ENCODE data around the gene RGS9. TPM values are rescaled to one million over a fixed set of nuclear protein-coding genes. Genes with fewer than 3 reads are reported as not detected.

Gene RGS9
- total RNA-seq (2022; extraction: Qiagen RNA extraction) = 6.1 to 9.0 TPM (median 6.9 TPM) in 5 replicates

DNA sequence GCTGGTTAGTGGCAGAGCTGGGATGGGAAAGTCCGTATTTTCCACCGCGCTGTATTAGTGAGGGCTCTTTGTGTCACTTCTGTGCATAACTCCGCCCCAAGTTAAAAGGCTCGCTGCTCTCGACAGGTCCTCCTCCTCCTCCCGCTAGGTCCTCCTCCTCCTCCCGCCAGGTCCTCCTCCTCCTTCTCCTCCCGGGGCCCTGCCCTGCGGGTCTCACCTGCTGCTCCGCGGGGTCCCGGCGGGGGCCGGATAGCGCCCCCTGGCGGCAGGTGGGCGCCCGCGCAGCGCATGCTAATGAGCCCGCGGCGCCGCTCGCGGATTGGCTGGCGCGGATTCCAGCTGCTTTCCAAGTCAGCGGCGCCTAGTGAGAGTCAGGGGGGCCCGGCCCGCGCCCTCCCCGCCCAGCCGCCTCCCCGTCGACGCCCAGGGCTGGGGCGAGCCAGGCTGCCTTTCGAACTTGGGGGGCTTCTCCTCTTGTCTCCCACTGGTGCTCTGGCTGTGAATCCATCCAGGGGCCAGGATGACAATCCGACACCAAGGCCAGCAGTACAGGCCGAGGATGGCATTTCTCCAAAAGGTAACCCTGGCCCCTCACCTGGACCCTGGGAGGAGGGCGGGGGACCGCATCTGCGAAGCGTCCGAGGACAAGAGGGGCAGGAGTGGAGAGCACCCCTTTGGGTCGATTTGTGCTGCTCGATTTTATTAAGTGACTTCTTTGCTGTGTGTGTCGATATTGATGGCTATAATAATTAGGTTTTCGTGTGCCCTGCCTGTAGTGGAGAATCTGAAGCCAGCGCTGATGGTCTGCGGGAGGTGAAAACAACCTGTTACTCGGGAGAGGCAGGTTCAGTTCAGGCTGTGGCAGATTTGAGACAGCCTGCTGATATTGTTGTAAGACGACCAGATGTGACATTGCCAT lies at the start of gene RGS9:
Gene RGS9 (plus strand): TSS at position 350 of the 919 bp plus-strand sequence. CDS start 171 bp downstream, at position 521.

Other genes with a start within 250 kb of the RGS9 start
- 1.9 to 2.5 TPM (median 2.3 TPM) in 5 replicates for gene LRRC37A3, start 217.9 kb upstream of the RGS9 start, total RNA-seq (2022; extraction: Qiagen RNA extraction)
- 32.1 to 40.9 TPM (median 37.9 TPM) in 5 replicates for gene GNA13, start 80.6 kb upstream of the RGS9 start, total RNA-seq (2022; extraction: Qiagen RNA extraction)